WTC11 (cell line): ENCODE data around the gene AHNAK. TPM values are rescaled to one million over a fixed set of nuclear protein-coding genes. Genes with fewer than 3 reads are reported as not detected.

ENCODE experiments used
- ATAC-seq: fragments of 200-7000 bp; cut with Tn5 transposase; 2 replicates; pipeline ENCODE4 v1.10.0; 2021; ENCODE audit warnings: mild to moderate bottlenecking, moderate library complexity
- CTCF ChIA-PET: fragments of 300-600 bp; sonication (Branson Sonifier 250); formaldehyde crosslinking; loops from one replicate; lab custom pipeline; 2021; ENCODE audit warnings: antibody characterized with exemption; lab: Charles Lee
- POLR2A ChIA-PET: fragments of 350-600 bp; sonication (Branson Sonifier 250); formaldehyde crosslinking; loops from one replicate; lab custom pipeline; 2021; ENCODE audit warnings: antibody characterized with exemption; lab: Charles Lee
- DNase-seq: peaks from one replicate; pipeline ENCODE4 v3.0.0; 2021; ENCODE audit warnings: low spot score
- H3K27ac Mint-ChIP-seq: 2 replicates; pipeline ENCODE4 v1.8.0; 2021; ENCODE audit warnings: mixed read lengths
- H3K27me3 Mint-ChIP-seq: 2 replicates; pipeline ENCODE4 v1.8.0; 2021; ENCODE audit warnings: low read depth, mild to moderate bottlenecking, moderate library complexity, mixed read lengths
- H3K36me3 Mint-ChIP-seq: 2 replicates; pipeline ENCODE4 v1.8.0; 2021; ENCODE audit warnings: mixed read lengths
- H3K4me1 Mint-ChIP-seq: 2 replicates; pipeline ENCODE4 v1.8.0; 2022; ENCODE audit warnings: mixed read lengths
- H3K4me3 Mint-ChIP-seq: 2 replicates; pipeline ENCODE4 v1.8.0; 2021; ENCODE audit warnings: mild to moderate bottlenecking, moderate library complexity, mixed read lengths
- H3K9me3 Mint-ChIP-seq: 2 replicates; pipeline ENCODE4 v1.8.0; 2021; ENCODE audit warnings: mixed read lengths
- AR ChIP-seq: fragments of 250-450 bp; sonication (Bioruptor Pico); IDR thresholded peaks from 2 replicates; pipeline ENCODE4 v1.9.0; 2021; ENCODE audit warnings: mild to moderate bottlenecking
- E2F4 ChIP-seq: sonication (generic); formaldehyde crosslinking; IDR thresholded peaks from 2 replicates; pipeline ENCODE4 v1.8.1; 2022; ENCODE audit warnings: low read depth, mild to moderate bottlenecking, moderate library complexity, missing genetic modification reagents, borderline replicate concordance
- E2F5 ChIP-seq: sonication (generic); formaldehyde crosslinking; IDR thresholded peaks from 2 replicates; pipeline ENCODE4 v1.8.1; 2022; ENCODE audit warnings: mild to moderate bottlenecking, moderate library complexity, missing genetic modification reagents
- EMX1 ChIP-seq: fragments of 250-450 bp; sonication (Bioruptor Pico); IDR thresholded peaks from 2 replicates; pipeline ENCODE4 v1.8.0; 2021; ENCODE audit warnings: mild to moderate bottlenecking
- GABPB1 ChIP-seq: sonication (generic); formaldehyde crosslinking; IDR thresholded peaks from 2 replicates; pipeline ENCODE4 v1.8.1; 2023; ENCODE audit warnings: mild to moderate bottlenecking, missing genetic modification reagents
- GTF2I ChIP-seq: fragments of 250-450 bp; sonication (Bioruptor Pico); conservative IDR thresholded peaks from 2 replicates; pipeline ENCODE4 v1.4.0; 2021; ENCODE audit warnings: mild to moderate bottlenecking
- IRF2 ChIP-seq: sonication (generic); formaldehyde crosslinking; IDR thresholded peaks from 2 replicates; pipeline ENCODE4 v1.8.0; 2022; ENCODE audit warnings: low read depth, missing genetic modification reagents, borderline replicate concordance
- NFATC4 ChIP-seq: fragments of 250-450 bp; sonication (Bioruptor Pico); IDR thresholded peaks from 2 replicates; pipeline ENCODE4 v1.9.0; 2021; ENCODE audit warnings: mild to moderate bottlenecking
- NFYB ChIP-seq: sonication (generic); formaldehyde crosslinking; conservative IDR thresholded peaks from 2 replicates; pipeline ENCODE4 v1.8.0; 2022; ENCODE audit warnings: low read depth, missing genetic modification reagents
- NR2C2 ChIP-seq: sonication (generic); formaldehyde crosslinking; IDR thresholded peaks from 2 replicates; pipeline ENCODE4 v1.8.0; 2022; ENCODE audit warnings: mild to moderate bottlenecking, missing genetic modification reagents
- PRDM15 ChIP-seq: sonication (generic); formaldehyde crosslinking; IDR thresholded peaks from 2 replicates; pipeline ENCODE4 v1.8.0; 2022; ENCODE audit warnings: missing genetic modification reagents
- RORB ChIP-seq: fragments of 250-450 bp; sonication (Bioruptor Pico); IDR thresholded peaks from 2 replicates; pipeline ENCODE4 v1.9.0; 2021; ENCODE audit warnings: mild to moderate bottlenecking
- TCF7 ChIP-seq: sonication (generic); formaldehyde crosslinking; IDR thresholded peaks from 2 replicates; pipeline ENCODE4 v1.8.0; 2022; ENCODE audit warnings: mild to moderate bottlenecking, low read depth, missing genetic modification reagents, moderate library complexity
- ZNF121 ChIP-seq: sonication (generic); formaldehyde crosslinking; IDR thresholded peaks from 2 replicates; pipeline ENCODE4 v1.8.0; 2023; ENCODE audit warnings: missing genetic modification reagents
- ZNF138 ChIP-seq: sonication (generic); formaldehyde crosslinking; conservative IDR thresholded peaks from 2 replicates; pipeline ENCODE4 v1.8.1; 2022; ENCODE audit warnings: mild to moderate bottlenecking, moderate library complexity, missing genetic modification reagents
- ZNF416 ChIP-seq: fragments of 250-450 bp; sonication (Bioruptor Pico); IDR thresholded peaks from 2 replicates; pipeline ENCODE4 v1.9.0; 2021; ENCODE audit warnings: mild to moderate bottlenecking, inconsistent platforms
- ZNF671 ChIP-seq: fragments of 250-450 bp; sonication (Bioruptor Pico); IDR thresholded peaks from 2 replicates; pipeline ENCODE4 v1.8.0; 2021; ENCODE audit warnings: mild to moderate bottlenecking
- total RNA-seq: library from RNA; stranded (reverse); gene quantifications from 3 replicates; pipeline ENCODE4 v1.2.3, GENCODE V29; 2021

Gene AHNAK
- total RNA-seq, 1 experiment from 2014 or later: 21.0 TPM

- TF ChIP-seq IRF2 (CRISPR knock-in tag): no peak
- TF ChIP-seq AR: no peak
- TF ChIP-seq NFATC4 (CRISPR knock-in tag): no peak
- no peak for TF ChIP-seq NR2C2
Measured at GRCh38 chr11:62471603-62472002, 75.0 kb downstream of the AHNAK start (continued).

- Mint-ChIP-seq H3K27me3 (no peaks in the 10 kb centered on the region), H3K27ac (no peak overlapping the region), H3K4me3 (no peak overlapping the region), H3K4me1 (no peaks in the 10 kb centered on the region), H3K9me3 (no peaks in the 10 kb centered on the region), H3K36me3 (no peaks in the 10 kb centered on the region)
- TF ChIP-seq ZNF121 (CRISPR knock-in tag) (0 out of 2 replicates have a peak, but pooled peaks have one; percentile 54), E2F4 (CRISPR knock-in tag) (no peak)
- no peak for DNase-seq
- ChIA-PET POLR2A (interaction anchor here (1.2 kb wide), 1 partner anchor 10 kb away, joined by 3 read pairs; no protein-coding TSS in a partner anchor), CTCF (interaction anchor here (0.8 to 4.3 kb wide), 5 partner anchors 10 to 92 kb away, joined by 3 to 23 read pairs (median 4); no protein-coding TSS in a partner anchor)
- no peak for ATAC-seq
Measured at GRCh38 chr11:62468577-62468976, 78.0 kb downstream of the AHNAK start.

GRCh38 chr11:62466444-62466843 is 80.2 kb downstream of the AHNAK start:
- no peak overlapping the region for H3K4me3 Mint-ChIP-seq
- CTCF ChIA-PET: interaction anchor here (0.7 to 1.4 kb wide), 3 partner anchors 42 to 76 kb away, joined by 3 to 6 read pairs (median 5); no protein-coding TSS in a partner anchor
- H3K27ac Mint-ChIP-seq: no peak overlapping the region
- POLR2A ChIA-PET: no interaction called here
- TF ChIP-seq GABPB1 (CRISPR knock-in tag) (no peak), E2F5 (CRISPR knock-in tag) (no peak), ZNF671 (no peak), ZNF416 (CRISPR knock-in tag) (no peak), ZNF138 (CRISPR knock-in tag) (no peak), EMX1 (CRISPR knock-in tag) (no peak), PRDM15 (CRISPR knock-in tag) (no peak), NFYB (CRISPR knock-in tag) (no peak), TCF7 (no peak), GTF2I (CRISPR knock-in tag) (no peak), RORB (CRISPR knock-in tag) (no peak)
- no peaks in the 10 kb centered on the region for H3K9me3 Mint-ChIP-seq
- H3K36me3 Mint-ChIP-seq: no peaks in the 10 kb centered on the region
- ATAC-seq (no peak), DNase-seq (no peak)
- no peaks in the 10 kb centered on the region for H3K27me3 Mint-ChIP-seq
- no peaks in the 10 kb centered on the region; the same call in 1 of the 2 replicates for H3K4me1 Mint-ChIP-seq
